HG03354 (cell line): ENCODE results near the gene RPS6KB2.

Experiments
- ATAC-seq: cut with Tn5 transposase; IDR thresholded peaks from one replicate; pipeline ENCODE4 v1.9.1; 2021; ENCODE audit warnings: mild to moderate bottlenecking; ENCODE audit not compliant: unreplicated experiment, poor library complexity, severe bottlenecking

The RPS6KB2 gene

GRCh38 chr11:67428052-67429001 lies at the start of gene RPS6KB2:
TSS of gene RPS6KB2 (plus strand) at chr11:67428494. CDS start at chr11:67428546, 52 bp downstream.
- ATAC-seq: peak; percentile 83

- ATAC-seq: no peak
These were observed 49.8 kb upstream of the RPS6KB2 start for GRCh38 chr11:67378544-67378943.

- ATAC-seq: no peak
These were observed 48.9 kb upstream of the RPS6KB2 start for GRCh38 chr11:67379061-67380058.

GRCh38 chr11:67381244-67381972 lies 46.9 kb upstream of the RPS6KB2 start:
- ATAC-seq: no peak

GRCh38 chr11:67382276-67383136 lies 45.8 kb upstream of the RPS6KB2 start:
- ATAC-seq: peak; percentile 64

GRCh38 chr11:67384851-67385366 lies 43.4 kb upstream of the RPS6KB2 start:
- ATAC-seq: no peak

GRCh38 chr11:67387069-67387468 lies 41.2 kb upstream of the RPS6KB2 start:
- no peak for ATAC-seq

- no peak for ATAC-seq
These were observed 40.8 kb upstream of the RPS6KB2 start for GRCh38 chr11:67387518-67387917.

GRCh38 chr11:67389477-67389876 lies 38.8 kb upstream of the RPS6KB2 start:
- no peak for ATAC-seq

GRCh38 chr11:67390947-67391303 lies 37.4 kb upstream of the RPS6KB2 start:
- ATAC-seq: no peak

GRCh38 chr11:67391304-67392182 lies 36.8 kb upstream of the RPS6KB2 start, which contains the start of gene RAD9A:
TSS of gene RAD9A (plus strand) at chr11:67391986. CDS start at chr11:67392045, 59 bp downstream.
- peak; percentile 69 for ATAC-seq

GRCh38 chr11:67392183-67392715 lies 36.0 kb upstream of the RPS6KB2 start:
- ATAC-seq: peak; percentile 23

- no peak for ATAC-seq
These were observed 34.9 kb upstream of the RPS6KB2 start for GRCh38 chr11:67393437-67393836.

- no peak for ATAC-seq
These were observed 34.3 kb upstream of the RPS6KB2 start for GRCh38 chr11:67393990-67394389.

GRCh38 chr11:67395555-67396258 lies 32.6 kb upstream of the RPS6KB2 start:
- ATAC-seq: no peak

- no peak for ATAC-seq
These were observed 32.1 kb upstream of the RPS6KB2 start for GRCh38 chr11:67396259-67396581.
